GM19238 (cell line): Measurements from ENCODE around the gene HLA-DRB5.
"Not testable (repeated sequence)": the region's sequence is repeated elsewhere in the genome, so short reads cannot be mapped to it uniquely, and the experiment has no call there.

Experiments used
- DNase-seq: peaks from one replicate; pipeline ENCODE4 v3.0.0; 2011; ENCODE audit warnings: low spot score; ENCODE audit not compliant: insufficient read length

The HLA-DRB5 gene

GRCh38 chr6:32517654-32518445 is 12.2 kb downstream of the HLA-DRB5 start:
- DNase-seq = no peak

- no peak for DNase-seq
These were observed 29.1 kb downstream of the HLA-DRB5 start for GRCh38 chr6:32501016-32501415.

- no peak for DNase-seq
These were observed 37.7 kb downstream of the HLA-DRB5 start for GRCh38 chr6:32492351-32492750.

GRCh38 chr6:32491700-32492099 is 38.4 kb downstream of the HLA-DRB5 start:
- DNase-seq = no peak

GRCh38 chr6:32488083-32488482 is 42.0 kb downstream of the HLA-DRB5 start:
- DNase-seq = no peak

- DNase-seq = no peak
These were observed 45.5 kb downstream of the HLA-DRB5 start for GRCh38 chr6:32484614-32484998.

GRCh38 chr6:32483968-32484613 is 46.0 kb downstream of the HLA-DRB5 start:
- no peak for DNase-seq

- DNase-seq = no peak
These were observed 54.5 kb downstream of the HLA-DRB5 start for GRCh38 chr6:32475392-32476206.

- peak; percentile 20 for DNase-seq
These were observed 56.4 kb downstream of the HLA-DRB5 start for GRCh38 chr6:32473376-32474348.

GRCh38 chr6:32472781-32473375 is 57.2 kb downstream of the HLA-DRB5 start:
- DNase-seq = no peak

GRCh38 chr6:32467743-32468503 is 62.2 kb downstream of the HLA-DRB5 start:
- not testable (repeated sequence) for DNase-seq
